Measurements from ENCODE around the gene NISCH. TPM values are rescaled to one million over a fixed set of nuclear protein-coding genes. Genes with fewer than 3 reads are reported as not detected.

NISCH gene
- total and polyA plus RNA-seq, 2 experiments from 2014 or later, result 58.9 to 74.5 TPM

GRCh38 chr3:52451237-52452083 lies 3.9 kb upstream of the NISCH start:
- no peaks in the 10 kb centered on the region for H3K27me3 ChIP-seq
- 88% methylated on average over 23 of the region's 24 CpGs for WGBS (ENCODE audit: low lambda C conversion rate, missing lambda C conversion rate)
- H3K9me2 ChIP-seq (replicated peaks; ENCODE audit: insufficient read depth), result no peaks in the 10 kb centered on the region
- H3K4me1 ChIP-seq (ENCODE audit: insufficient read depth), result peaks cover 16% of the 10 kb centered on the region
- no peak overlapping the region for H3K4me3 ChIP-seq
- H3K9me3 ChIP-seq (ENCODE audit: low read depth), result no peaks in the 10 kb centered on the region
- DNase-seq (ENCODE audit: low spot score), result no peak
- H4K20me1 ChIP-seq (ENCODE audit: insufficient read depth, poor library complexity, severe bottlenecking), result no peaks in the 10 kb centered on the region
- H3K4me2 ChIP-seq, result no peak overlapping the region
- TF ChIP-seq CTCF (IDR thresholded peaks at IDR 0.05; ENCODE audit: poor library complexity), result no peak
- no peak for TF ChIP-seq EZH2 (IDR thresholded peaks at IDR 0.05; ENCODE audit: borderline replicate concordance)
- no peak overlapping the region for H3K27ac ChIP-seq
- H3K79me2 ChIP-seq, result peaks cover 13% of the 10 kb centered on the region
- no peaks in the 10 kb centered on the region for H3K36me3 ChIP-seq (replicated peaks; ENCODE audit: insufficient read depth, low read depth)
- H2AFZ ChIP-seq, result no peak overlapping the region

- H3K4me1 ChIP-seq (ENCODE audit: insufficient read depth), result peaks cover 17% of the 10 kb centered on the region
- no peaks in the 10 kb centered on the region for H3K36me3 ChIP-seq (replicated peaks; ENCODE audit: insufficient read depth, low read depth)
- no peak overlapping the region for H3K4me2 ChIP-seq
- no peak overlapping the region for H2AFZ ChIP-seq
- no peaks in the 10 kb centered on the region for H3K27me3 ChIP-seq
- peaks cover 20% of the 10 kb centered on the region for H3K79me2 ChIP-seq
- H3K9me2 ChIP-seq (replicated peaks; ENCODE audit: insufficient read depth), result no peaks in the 10 kb centered on the region
- H4K20me1 ChIP-seq (ENCODE audit: insufficient read depth, poor library complexity, severe bottlenecking), result no peaks in the 10 kb centered on the region
- DNase-seq (ENCODE audit: low spot score), result no peak
- H3K4me3 ChIP-seq, result no peak overlapping the region
- no peaks in the 10 kb centered on the region for H3K9me3 ChIP-seq (ENCODE audit: low read depth)
- no peak for TF ChIP-seq CTCF (IDR thresholded peaks at IDR 0.05; ENCODE audit: poor library complexity)
- no peak for TF ChIP-seq EZH2 (IDR thresholded peaks at IDR 0.05; ENCODE audit: borderline replicate concordance)
- TF ChIP-seq EZH2phosphoT487 (IDR thresholded peaks at IDR 0.05; ENCODE audit: low read depth, severe bottlenecking, unreplicated experiment), result no peak
- WGBS (ENCODE audit: low lambda C conversion rate, missing lambda C conversion rate), result 91% methylated on average over 6 of the region's 6 CpGs
- H3K27ac ChIP-seq, result no peak overlapping the region
Observed at GRCh38 chr3:52452126-52452525, 3.3 kb upstream of the NISCH start.

GRCh38 chr3:52452570-52453221 lies 2.7 kb upstream of the NISCH start:
- H3K36me3 ChIP-seq (replicated peaks; ENCODE audit: insufficient read depth, low read depth), result no peaks in the 10 kb centered on the region
- H2AFZ ChIP-seq, result no peak overlapping the region
- H3K27ac ChIP-seq, result no peak overlapping the region
- H3K4me3 ChIP-seq, result no peak overlapping the region
- H3K4me1 ChIP-seq (ENCODE audit: insufficient read depth), result peaks cover 21% of the 10 kb centered on the region
- peaks cover 26% of the 10 kb centered on the region for H3K79me2 ChIP-seq
- H3K9me3 ChIP-seq (ENCODE audit: low read depth), result no peaks in the 10 kb centered on the region
- no peak for TF ChIP-seq EZH2 (IDR thresholded peaks at IDR 0.05; ENCODE audit: borderline replicate concordance)
- TF ChIP-seq EZH2phosphoT487 (IDR thresholded peaks at IDR 0.05; ENCODE audit: low read depth, severe bottlenecking, unreplicated experiment), result no peak
- TF ChIP-seq CTCF (IDR thresholded peaks at IDR 0.05; ENCODE audit: poor library complexity), result no peak
- DNase-seq (ENCODE audit: low spot score), result no peak
- H4K20me1 ChIP-seq (ENCODE audit: insufficient read depth, poor library complexity, severe bottlenecking), result no peaks in the 10 kb centered on the region
- 57% methylated on average over 11 of the region's 11 CpGs for WGBS (ENCODE audit: low lambda C conversion rate, missing lambda C conversion rate)
- no peak overlapping the region for H3K4me2 ChIP-seq
- no peaks in the 10 kb centered on the region for H3K27me3 ChIP-seq
- no peaks in the 10 kb centered on the region for H3K9me2 ChIP-seq (replicated peaks; ENCODE audit: insufficient read depth)
